Activated CD4-positive, alpha-beta T cell treated with anti-CD3 and anti-CD28 coated beads, Interleukin-10, Interleukin-2, amounts not matched to agents 100 ng/mL and 50 ng/mL, durations not matched to agents 16 hours and 8 hours (primary cell): ENCODE data around the gene MINDY4.

Experiments used
- DNase-seq: peaks from one replicate; pipeline ENCODE4 v3.0.0-alpha.2; 2020

MINDY4 gene

DNA sequence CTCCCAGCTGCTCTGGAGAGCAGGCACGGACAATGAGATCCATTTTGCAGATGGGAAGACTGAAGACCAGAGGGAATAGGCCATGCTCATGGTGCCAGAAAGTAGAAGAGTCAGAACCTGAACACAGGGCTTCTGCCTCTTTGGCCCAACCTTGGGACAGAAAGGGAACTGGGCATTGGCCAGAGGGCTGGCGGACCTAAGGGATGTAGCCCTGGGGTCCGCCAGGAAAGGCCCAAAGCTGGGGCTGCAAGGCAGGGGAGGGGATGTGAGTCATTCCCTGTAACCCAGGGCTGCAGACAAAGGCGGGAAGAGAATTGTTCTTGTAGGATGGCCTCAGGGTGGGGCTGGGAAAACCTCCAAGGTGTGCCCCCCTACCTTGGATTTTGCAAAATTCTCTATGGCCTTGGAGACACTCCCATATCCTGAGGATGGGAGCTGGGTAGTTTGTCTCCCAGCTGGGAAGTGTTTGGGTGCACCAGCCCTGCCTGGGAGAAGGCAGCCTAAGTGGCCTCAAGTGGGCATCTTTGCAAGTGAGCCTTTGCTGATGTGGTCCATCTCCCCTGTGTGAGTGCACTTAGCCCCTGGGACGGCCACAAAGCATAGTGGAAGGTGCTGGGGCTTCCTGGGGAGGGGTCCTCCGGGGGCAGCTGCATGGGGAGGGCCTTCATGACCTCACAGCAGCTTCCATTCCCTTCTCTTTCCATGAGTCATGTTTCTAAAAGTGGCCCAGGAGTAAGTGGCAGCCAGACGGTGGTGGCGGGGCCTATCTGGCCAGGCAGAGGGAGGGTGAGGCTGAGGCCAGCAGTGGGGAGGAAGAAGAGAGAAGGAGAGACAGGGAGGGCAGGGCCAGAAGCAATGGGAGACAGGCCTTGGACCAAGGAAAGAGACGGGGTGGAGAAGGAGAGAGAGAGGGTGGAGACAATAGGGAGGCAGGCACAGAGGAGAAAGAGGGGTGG, 149.6 kb downstream of the MINDY4 start:
- no peak for DNase-seq

- DNase-seq: no peak
These were observed 150.6 kb downstream of the MINDY4 start for GRCh38 chr7:30921540-30922401.

DNA sequence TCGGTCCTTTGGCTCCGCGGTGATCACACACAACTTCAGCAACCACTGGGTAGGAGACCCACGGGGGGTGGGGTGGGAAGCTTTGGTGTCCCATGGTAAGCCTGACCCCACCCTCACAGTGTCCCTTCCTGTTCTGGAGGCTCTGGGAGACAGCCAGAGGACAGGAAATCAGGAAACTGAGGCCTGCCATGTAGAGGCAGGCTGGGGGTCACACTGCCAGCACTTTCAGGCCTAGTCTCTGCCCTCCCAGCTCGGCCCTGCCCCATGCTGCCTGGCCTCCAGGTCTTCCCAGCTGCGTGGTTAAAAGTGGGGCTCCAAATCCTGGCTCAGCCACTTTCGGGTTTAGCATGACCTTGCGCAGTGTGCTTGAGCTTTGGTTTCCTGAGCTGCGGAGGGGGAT, 151.4 kb downstream of the MINDY4 start:
- no peak for DNase-seq

DNA sequence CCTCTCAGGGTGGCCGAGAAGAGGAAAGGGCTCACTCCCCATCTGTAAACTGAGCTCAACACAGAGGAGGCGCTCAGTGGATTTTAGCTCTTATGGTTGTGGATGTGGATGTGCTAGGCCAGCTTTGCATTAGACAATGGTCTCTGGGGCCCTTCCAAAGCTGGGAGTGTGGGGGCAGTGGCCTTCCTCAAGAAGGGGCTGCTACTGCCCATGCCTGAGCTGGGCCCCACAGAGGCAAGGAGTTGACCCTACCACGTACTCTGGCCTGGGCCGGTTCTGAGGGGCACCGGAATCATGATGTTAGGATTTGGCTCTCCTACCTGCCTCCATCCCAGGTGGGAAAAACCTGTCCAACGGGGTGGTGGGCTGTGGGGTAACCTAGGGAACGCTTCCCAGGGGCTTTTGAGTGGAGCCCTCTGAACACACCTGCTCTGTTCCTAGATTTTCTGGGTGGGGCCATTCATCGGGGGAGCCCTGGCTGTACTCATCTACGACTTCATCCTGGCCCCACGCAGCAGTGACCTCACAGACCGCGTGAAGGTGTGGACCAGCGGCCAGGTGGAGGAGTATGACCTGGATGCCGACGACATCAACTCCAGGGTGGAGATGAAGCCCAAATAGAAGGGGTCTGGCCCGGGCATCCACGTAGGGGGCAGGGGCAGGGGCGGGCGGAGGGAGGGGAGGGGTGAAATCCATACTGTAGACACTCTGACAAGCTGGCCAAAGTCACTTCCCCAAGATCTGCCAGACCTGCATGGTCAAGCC, 152.0 kb downstream of the MINDY4 start:
- DNase-seq: no peak

DNA sequence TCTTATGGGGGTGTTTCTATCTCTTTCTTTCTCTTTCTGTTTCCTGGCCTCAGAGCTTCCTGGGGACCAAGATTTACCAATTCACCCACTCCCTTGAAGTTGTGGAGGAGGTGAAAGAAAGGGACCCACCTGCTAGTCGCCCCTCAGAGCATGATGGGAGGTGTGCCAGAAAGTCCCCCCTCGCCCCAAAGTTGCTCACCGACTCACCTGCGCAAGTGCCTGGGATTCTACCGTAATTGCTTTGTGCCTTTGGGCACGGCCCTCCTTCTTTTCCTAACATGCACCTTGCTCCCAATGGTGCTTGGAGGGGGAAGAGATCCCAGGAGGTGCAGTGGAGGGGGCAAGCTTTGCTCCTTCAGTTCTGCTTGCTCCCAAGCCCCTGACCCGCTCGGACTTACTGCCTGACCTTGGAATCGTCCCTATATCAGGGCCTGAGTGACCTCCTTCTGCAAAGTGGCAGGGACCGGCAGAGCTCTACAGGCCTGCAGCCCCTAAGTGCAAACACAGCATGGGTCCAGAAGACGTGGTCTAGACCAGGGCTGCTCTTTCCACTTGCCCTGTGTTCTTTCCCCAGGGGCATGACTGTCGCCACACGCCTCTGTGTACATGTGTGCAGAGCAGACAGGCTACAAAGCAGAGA, 152.7 kb downstream of the MINDY4 start:
- no peak for DNase-seq

- DNase-seq: no peak
These were observed 153.4 kb downstream of the MINDY4 start for GRCh38 chr7:30924624-30925023.

GRCh38 chr7:30925117-30925516, 153.9 kb downstream of the MINDY4 start:
- no peak for DNase-seq

DNA sequence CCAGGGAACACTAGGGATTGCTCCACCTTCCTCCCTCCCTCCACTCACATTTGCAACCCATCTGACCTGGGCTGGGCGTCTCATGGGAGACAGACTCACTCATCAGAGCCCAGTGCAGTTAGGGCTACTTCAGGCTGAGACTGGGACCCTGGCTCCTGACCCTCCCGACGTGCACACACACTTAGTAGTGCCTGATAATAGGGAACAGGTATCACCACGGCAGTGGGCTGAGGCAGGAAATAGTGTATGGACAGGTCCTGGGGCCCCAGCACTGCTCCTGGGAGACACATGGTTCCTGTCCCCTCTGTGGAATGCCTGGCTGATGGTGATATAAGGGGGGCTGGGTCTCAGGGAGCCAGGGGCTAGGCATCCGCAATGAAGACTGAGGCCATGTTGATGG, 154.7 kb downstream of the MINDY4 start:
- no peak for DNase-seq

GRCh38 chr7:30926313-30926712, 155.1 kb downstream of the MINDY4 start:
- no peak for DNase-seq

DNA sequence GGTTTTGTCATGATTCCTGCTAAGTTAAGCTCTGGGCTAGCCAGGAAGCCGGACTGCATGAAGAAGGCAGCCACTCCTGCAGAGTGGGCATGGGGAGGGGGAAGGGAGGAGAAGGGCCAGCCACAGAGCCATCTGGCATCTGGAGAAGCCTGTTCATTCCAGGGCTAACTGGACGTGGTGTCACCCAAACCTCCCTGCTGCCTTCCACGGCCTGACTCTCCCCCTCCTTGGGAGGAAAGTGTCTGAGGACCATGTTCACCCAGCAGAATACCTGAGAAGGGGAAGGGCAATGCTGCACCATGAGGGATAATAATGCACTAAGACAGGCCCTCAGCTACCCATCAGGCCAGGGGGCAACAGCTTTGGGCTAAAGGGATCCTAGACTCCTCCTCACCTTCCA, 155.8 kb downstream of the MINDY4 start:
- DNase-seq: no peak

- DNase-seq: no peak
These were observed 156.3 kb downstream of the MINDY4 start for GRCh38 chr7:30927559-30927958.

- DNase-seq: no peak
These were observed 157.1 kb downstream of the MINDY4 start for GRCh38 chr7:30928254-30928872.

DNA sequence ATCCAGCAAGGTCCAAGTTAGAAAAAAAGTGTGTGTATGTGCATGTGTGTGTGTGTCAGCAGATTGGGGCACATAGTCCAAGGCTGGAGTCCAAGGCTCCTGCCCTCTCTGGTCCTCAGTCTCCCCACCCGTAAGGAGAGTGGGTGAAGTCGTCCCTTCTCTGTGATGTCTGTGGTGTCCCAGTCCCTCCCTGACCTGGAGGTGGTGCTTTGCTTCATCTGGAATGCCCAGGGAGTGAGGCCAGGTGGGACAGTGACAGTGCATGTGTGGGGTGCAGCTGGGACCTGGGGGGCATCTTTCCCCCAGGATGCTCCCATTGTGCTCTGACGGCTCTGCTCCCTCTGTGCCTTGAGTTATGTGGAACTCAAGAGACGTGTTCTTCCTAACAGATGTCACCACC, 158.5 kb downstream of the MINDY4 start:
- DNase-seq: no peak

DNA sequence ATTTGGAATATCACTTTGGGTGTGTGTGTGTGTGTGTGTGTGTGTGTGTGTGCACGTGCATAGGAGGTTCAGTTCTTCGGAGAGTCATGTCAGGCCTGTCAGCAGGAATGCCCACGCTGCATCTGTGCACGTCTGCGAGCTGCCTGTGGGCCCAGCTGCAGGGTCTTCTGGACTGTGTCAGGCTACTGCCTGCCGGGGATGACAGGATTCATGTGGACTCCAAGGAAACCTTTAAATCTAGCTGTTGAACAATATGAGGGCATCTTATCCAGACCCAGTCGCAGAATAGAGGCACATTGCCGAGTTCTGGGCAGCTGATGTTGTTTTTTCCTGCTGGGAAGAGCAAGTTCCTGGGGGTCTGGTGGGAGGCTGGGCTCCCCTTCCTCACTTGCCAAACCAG, 159.4 kb downstream of the MINDY4 start:
- DNase-seq: no peak

- DNase-seq: no peak
These were observed 160.1 kb downstream of the MINDY4 start for GRCh38 chr7:30931161-30931928.

DNA sequence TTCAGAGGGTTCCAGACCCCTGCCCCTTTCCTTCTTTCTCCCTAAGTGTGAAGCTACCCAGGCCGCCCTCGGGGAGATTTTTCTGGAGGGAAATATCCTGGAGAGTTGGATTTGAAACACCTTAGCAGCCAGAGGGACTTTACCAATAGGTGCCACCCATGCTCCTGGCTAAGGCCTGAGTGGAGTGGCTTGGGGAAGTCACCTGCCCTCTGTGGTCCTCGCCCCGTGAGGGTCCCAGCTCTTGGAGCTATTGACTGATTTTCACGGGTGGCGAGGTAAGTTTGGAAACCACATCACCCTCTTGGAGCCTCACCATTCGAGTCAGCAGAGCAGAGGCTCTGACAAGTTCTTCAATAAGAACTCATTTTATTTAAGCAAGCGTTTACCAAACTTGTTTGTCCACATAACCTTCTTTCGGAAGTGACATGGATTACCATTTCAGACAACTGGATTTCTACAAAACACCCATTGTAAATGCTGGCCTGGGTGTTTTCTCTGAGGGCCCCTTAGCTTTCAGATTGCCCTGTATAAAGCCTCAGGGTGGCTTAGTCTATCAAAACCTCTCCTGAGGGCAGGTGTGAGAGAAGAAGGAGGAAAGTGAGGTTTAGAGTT, 160.8 kb downstream of the MINDY4 start:
- no peak for DNase-seq

DNA sequence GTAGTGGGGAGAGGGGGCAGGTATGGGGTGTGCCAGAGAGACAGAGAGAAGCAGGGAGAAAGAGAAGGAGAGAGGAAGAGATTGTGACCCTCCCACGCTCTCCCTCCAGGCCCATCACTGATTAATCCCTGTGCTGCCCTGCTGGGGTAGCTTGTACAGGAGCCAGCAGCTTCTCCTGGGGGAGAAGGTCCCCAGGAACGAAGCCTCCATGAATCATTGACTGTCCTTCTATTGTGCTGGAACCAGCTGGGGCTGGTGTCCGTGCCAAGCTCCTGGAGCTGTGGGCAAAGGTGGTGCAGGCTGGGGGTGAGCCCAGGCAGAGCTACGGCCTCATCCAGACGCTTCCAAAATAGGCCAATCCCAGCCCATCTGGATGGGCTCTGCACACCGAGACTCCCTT, 161.3 kb downstream of the MINDY4 start:
- no peak for DNase-seq

DNA sequence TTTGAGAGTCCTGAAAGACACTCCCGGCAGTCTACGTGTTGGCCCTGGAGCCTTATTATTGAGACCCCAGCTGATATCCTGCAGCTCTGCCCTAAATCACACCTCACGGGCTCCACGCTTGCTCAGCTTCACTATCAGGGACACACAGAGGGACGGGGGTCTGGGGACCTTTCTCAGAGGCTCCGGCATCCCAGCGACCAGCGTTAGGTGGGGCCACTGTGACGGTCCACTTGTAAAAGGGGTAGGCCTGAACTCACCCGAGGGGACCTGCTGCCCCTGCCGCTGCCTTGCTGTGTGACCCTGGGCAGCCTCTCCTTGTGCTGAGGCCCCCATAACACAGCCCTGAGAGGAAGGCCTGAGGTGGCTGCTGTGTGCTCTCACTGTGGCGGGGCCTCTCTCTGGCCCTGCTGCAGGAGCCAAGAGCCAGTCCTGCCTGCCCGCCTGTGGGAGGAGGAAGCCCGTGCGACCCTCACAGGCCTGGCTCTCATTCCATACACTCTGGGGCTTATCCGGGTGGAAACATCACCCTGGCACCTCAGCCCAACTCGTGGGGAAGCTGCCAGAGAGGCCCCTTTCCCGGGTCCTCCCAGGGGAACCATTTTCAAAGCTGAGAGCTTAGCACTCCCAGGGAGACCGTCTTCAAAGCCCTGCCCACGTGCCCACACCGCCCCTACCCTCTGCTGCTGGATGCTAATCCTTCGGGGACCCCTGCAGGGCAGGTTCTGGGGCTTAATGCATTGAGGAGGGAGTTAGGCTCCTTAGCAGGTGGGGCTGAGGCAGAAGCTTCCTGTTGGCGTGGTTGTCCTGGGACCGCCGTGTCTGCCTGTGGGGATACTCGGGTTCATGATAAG, 162.1 kb downstream of the MINDY4 start:
- DNase-seq: no peak

GRCh38 chr7:30934225-30934624, 163.0 kb downstream of the MINDY4 start:
- DNase-seq: no peak
